LNCAP (cell line): ENCODE results near the gene DSTYK.

ENCODE experiments used
- TF ChIP-seq, protein P1 (sequence below): fragments of 450-650 bp; IDR thresholded peaks from 2 replicates; pipeline ENCODE4 v1.5.1; 2017; ENCODE audit warnings: mild to moderate bottlenecking

DSTYK gene

GRCh38 chr1:205246351-205247119 is 35.0 kb upstream of the DSTYK start:
- TF ChIP-seq, protein P1, sequence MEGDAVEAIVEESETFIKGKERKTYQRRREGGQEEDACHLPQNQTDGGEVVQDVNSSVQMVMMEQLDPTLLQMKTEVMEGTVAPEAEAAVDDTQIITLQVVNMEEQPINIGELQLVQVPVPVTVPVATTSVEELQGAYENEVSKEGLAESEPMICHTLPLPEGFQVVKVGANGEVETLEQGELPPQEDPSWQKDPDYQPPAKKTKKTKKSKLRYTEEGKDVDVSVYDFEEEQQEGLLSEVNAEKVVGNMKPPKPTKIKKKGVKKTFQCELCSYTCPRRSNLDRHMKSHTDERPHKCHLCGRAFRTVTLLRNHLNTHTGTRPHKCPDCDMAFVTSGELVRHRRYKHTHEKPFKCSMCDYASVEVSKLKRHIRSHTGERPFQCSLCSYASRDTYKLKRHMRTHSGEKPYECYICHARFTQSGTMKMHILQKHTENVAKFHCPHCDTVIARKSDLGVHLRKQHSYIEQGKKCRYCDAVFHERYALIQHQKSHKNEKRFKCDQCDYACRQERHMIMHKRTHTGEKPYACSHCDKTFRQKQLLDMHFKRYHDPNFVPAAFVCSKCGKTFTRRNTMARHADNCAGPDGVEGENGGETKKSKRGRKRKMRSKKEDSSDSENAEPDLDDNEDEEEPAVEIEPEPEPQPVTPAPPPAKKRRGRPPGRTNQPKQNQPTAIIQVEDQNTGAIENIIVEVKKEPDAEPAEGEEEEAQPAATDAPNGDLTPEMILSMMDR: no peak

DNA sequence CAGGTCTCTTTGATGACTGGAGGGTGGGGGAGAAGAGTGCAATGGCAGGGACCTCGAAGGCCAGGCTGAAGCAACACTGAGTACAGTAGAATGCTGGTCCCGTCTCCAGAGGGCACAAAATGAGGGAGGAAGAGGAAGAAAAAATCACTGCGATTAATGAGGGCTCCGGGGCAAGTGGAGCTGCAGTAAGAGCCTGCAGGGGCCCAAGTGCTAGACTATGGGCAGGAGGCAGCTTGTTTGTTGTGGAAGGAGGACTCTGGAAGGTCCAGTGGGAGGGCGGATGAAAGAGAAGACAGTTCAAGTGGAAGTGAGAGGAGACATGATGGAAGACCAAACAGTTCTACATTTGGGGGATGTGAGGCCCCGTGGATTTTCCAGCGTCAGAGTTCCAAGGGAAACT is 33.6 kb upstream of the DSTYK start:
- TF ChIP-seq, protein P1: no peak

DNA sequence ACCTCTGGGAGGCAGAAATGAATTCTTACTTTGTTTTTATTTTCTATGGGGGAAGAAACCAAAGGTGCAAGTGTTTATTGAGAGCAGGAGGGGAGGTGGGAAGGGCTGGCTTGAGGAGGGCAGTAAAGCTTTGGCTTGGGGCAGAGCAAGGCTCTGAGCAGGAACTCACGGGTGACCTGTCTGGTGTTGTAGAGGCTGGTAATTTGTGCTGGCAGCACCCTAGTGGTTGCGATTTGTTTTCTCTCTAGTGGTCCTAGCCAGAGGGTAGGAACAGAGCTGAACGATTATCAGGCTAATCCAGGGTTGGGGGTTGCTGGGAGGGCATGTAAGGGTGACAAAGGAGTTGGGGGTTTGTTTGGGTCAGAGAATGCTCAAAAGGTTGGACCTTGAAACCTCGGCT is 32.9 kb upstream of the DSTYK start:
- TF ChIP-seq, protein P1: no peak

DNA sequence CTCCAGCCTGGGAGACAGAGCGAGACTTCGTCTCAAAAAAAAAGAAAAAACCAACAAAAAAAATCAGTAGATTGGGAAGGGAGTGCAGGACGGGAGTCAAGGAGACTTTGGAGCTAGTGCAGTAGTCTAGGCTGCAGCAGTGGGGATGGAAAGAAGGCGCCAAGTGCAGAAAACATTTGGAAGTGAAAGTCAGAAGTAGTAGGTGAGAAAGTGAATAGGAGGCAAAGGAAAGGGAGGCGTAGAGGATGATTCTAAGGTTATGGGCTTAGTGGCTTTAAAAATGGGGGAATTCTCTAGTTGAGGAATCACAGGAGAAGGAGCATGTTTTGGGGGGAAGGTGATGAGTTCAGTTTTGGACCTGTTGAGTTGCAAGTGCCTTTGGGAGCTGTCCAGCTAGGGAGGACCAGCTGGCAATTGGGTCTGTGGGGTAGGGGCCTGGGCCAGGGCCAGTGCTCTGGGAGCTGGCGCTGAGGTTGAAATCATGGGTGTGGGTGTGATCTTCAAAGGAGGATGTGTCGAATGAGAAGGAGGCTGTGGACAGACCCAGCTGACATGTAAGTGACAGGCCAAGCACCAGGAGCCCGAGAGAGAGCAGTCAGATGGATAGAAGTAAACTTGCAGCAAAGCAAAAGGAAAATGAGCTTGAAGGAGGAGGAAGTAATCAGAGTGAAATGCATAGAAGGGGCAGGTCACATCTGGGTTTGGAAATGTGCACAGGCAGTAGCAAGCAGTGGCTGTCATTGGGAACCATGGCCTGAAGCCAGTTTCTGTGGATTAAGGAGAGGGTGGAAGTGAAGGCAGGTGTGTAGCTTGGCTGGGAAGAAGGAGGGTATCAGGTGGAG is 32.1 kb upstream of the DSTYK start:
- TF ChIP-seq, protein P1: no peak

DNA sequence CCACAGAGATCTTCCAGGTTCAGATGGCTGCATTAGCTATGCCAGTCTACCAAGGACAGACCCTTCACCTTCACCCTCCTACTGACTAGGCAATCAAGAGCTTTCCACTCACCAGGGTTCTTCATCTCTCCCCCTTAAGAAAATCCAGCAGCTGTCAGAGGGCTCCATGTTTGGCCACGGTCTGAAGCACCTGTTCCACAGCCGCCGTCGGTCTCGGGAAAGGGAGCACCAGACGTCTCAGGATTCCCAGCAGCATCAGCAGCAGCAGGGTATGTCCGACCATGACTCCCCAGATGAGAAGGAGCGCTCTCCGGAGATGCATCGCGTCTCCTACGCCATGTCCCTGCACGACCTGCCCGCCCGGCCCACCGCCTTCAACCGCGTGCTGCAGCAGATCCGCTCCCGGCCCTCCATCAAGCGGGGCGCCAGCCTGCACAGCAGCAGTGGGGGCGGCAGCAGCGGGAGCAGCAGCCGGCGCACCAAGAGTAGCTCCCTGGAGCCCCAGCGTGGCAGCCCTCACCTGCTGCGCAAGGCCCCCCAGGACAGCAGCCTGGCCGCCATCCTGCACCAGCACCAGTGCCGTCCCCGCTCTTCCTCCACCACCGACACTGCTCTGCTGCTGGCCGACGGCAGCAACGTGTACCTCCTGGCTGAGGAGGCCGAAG is 30.0 kb upstream of the DSTYK start:
- TF ChIP-seq, protein P1: no peak

- TF ChIP-seq, protein P1: no peak
Measured at GRCh38 chr1:205240569-205240968, 29.1 kb upstream of the DSTYK start.

GRCh38 chr1:205240118-205240517 is 28.6 kb upstream of the DSTYK start:
- TF ChIP-seq, protein P1: no peak
